SK-N-SH treated with all-trans-retinoic acid at 6 μM for 48 hours (cell line): Measurements from ENCODE around the gene PZP.

Source experiments
- GLIS3 ChIP-seq: fragments of 250-450 bp; sonication (Bioruptor Pico); IDR thresholded peaks from 2 replicates; pipeline ENCODE4 v1.5.0; 2020; ENCODE audit warnings: mild to moderate bottlenecking, moderate library complexity
- ZNF565 ChIP-seq: fragments of 450-650 bp; formaldehyde crosslinking; conservative IDR thresholded peaks from 2 replicates; pipeline ENCODE4 v1.5.0; 2020; ENCODE audit warnings: low read depth, mild to moderate bottlenecking, moderate library complexity
- ZNF70 ChIP-seq: fragments of 450-650 bp; formaldehyde crosslinking; IDR thresholded peaks from 2 replicates; pipeline ENCODE4 v1.5.0; 2020; ENCODE audit warnings: mild to moderate bottlenecking, moderate library complexity
- TF ChIP-seq, protein P1 (sequence below): fragments of 250-450 bp; sonication (Bioruptor Pico); IDR thresholded peaks from 2 replicates; pipeline ENCODE4 v1.8.0; 2020; ENCODE audit warnings: mild to moderate bottlenecking, moderate library complexity, borderline replicate concordance

DNA sequence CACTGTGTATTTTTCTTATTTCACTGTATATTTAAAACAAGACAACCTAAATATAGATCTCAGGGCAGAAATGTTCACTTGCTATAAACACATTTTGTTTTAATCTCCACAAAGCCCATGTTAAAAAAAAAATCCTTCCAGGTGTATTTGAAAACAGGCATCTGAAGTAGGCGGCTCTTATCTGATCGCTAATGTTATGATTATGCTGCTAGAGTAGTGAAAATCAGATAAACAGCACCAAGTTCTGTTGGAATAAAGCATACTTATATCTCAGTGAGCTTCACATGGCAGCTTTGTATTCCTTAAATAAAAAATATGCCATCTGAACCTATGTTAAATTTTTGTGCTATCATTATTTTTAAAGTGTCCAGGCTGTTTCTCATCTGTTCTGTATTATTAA lies 47.6 kb upstream of the PZP start:
- TF ChIP-seq, protein P1, sequence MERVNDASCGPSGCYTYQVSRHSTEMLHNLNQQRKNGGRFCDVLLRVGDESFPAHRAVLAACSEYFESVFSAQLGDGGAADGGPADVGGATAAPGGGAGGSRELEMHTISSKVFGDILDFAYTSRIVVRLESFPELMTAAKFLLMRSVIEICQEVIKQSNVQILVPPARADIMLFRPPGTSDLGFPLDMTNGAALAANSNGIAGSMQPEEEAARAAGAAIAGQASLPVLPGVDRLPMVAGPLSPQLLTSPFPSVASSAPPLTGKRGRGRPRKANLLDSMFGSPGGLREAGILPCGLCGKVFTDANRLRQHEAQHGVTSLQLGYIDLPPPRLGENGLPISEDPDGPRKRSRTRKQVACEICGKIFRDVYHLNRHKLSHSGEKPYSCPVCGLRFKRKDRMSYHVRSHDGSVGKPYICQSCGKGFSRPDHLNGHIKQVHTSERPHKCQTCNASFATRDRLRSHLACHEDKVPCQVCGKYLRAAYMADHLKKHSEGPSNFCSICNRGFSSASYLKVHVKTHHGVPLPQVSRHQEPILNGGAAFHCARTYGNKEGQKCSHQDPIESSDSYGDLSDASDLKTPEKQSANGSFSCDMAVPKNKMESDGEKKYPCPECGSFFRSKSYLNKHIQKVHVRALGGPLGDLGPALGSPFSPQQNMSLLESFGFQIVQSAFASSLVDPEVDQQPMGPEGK (CRISPR knock-in tag) = no peak
- TF ChIP-seq ZNF70 (CRISPR knock-in tag) (no peak), GLIS3 (no peak), ZNF565 (no peak)
